GM18505 (cell line): Measurements from ENCODE around the gene KDM5A.

Experiments used
- ATAC-seq: cut with Tn5 transposase; IDR thresholded peaks from one replicate; pipeline ENCODE4 v1.9.1; 2021; ENCODE audit not compliant: unreplicated experiment
- POLR2A ChIP-seq: IDR thresholded peaks from 4 replicates; pipeline ENCODE4 v1.6.1; 2011; ENCODE audit warnings: borderline replicate concordance; ENCODE audit not compliant: insufficient read depth, insufficient read length; ENCODE audit errors: extremely low read depth

Gene KDM5A

DNA sequence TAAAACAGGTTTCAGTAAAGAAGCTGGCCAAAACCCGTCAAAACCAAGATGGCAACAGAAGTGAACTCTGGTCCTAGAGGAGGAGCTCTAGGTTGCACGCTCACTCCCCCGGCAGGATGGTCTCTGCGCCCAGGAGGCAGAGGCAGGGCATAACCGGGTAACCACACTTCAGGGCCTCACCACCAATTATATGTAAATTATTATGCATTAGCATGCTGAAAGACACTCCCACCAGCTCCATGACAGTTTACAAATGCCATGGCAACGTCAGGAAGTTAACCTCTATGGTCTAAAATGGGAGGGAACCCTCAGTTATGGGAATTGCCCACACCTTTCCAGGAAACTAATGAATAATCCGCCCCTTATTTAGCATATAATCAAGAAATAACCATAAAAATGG, 155.1 kb downstream of the KDM5A start:
- no peak for TF ChIP-seq POLR2A
- ATAC-seq: no peak

DNA sequence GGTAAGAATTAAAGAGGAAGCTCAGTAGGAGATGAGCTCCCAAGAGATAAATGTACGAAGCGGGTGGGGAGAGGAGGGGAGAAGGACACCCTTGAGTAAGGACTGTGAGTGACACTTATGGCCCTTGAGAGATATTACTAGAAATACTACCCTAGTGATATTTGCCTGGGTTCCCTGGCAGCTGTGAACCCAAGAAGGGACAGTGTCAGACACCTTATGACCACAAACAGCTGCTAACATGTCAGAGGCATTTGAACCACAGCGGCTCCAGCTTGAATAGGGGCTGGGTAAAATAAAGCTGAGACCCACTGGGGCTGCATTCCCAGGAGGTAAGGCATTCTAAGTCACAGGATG, 155.5 kb downstream of the KDM5A start:
- TF ChIP-seq POLR2A: no peak
- no peak for ATAC-seq

DNA sequence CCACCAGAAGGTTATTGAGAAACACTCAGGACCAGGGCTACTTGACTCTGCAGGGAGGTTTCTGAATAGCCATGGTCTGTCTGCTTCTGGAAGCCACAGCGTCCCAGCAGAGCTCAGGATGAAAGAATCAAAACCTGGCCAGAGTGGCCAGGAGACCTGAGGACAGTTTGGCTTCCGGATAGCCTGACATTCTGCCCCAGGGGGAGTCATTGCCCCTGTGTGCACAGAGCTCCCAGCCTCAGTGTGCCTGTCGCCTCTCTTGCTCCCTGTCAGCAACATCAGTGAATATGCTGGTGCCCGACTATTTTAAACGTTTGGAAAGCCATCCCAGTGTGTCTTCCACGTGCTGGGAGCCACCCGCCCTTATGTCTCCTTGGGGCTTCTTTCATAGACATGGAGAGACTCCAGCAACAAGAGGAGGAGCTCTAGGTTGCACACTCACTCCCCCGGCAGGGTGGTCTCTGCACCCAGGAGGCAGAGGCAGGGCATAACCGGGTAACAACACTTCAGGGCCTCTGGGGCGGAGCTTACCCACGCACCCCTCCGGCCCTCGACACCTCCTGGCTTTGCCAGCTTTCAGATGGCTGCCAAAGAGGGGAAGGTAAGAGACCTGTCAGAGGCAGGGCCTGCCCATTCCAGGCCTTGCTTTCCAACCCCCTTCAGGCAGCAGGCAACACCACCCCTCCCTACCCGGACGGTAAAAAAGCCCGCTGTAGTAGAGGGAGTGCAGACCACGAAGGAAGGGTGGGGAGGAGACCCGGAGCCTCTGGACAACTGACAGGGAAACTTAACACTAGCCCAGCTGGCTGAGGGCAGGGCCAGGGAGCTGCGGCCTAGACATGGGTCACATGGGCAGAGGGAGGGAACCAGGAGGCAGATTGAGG, 156.1 kb downstream of the KDM5A start:
- ATAC-seq: no peak
- no peak for TF ChIP-seq POLR2A

DNA sequence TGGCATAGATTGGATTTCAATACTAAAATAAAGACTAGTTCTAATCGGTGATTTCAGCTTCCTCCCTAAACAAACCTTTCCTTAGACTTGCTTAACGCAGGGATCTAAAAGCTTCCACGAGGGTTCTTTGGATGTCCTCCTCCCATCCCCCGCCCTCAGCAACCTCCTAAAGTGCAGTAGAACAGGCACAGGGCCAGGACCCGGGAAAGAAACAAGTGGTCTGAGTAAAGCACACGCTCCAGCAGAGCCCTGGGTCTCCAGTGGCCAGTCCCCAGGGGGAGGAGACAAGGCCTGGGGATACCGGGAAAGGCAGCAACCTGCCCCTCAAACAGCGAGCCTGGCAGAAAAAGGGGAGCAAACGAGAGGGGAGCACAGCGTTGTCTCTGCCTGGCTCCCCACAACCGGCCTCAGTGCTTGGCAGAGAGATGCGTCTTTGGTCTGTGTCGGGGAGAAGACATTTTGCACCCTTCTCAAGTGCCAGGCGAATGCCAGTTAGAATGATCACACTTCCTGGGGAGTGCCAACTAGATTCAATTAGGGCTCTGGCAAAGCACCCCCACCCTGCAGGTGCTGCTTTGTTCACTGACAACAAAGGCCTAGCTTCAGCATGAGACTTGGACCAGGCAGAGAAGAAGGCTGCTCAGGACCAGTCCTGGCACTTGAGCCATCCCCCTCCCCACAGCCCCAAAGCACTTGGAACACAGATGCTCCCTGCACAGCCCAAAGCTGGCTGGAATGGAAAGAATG, 158.0 kb downstream of the KDM5A start:
- TF ChIP-seq POLR2A: no peak

More for the DNA sequence above, 158.0 kb downstream of the KDM5A start:
- no peak for ATAC-seq
